ENCODE results near the gene PRUNE2.

PRUNE2 gene

DNA sequence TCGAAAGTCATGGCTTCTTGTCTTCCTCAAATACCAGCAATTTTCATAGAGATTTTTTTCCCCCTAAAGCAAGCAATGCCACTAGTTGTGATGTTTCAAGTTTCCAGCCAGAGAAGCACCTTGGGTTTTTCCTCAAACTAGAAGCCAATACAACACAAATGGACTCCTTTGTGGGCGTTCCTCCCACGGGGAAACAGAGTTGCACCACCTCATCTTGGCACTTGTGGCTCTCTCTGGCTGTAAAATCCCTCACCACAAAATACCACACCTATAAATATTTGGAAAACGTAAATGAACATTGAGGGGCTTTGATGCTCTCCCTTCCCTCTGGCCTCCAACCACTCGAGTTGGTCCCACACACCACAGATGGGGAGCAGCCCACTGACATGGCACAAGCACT is 208.8 kb downstream of the PRUNE2 start:
- Histone ChIP-seq H3K27me3 (ENCODE audit: low read depth, low read length) (no peaks in the 10 kb centered on the region), H3K9me3 (ENCODE audit: control insufficient read depth in 1 of 2, low read length in 2 of 2) (no peaks in the 10 kb centered on the region), H3K4me3 (ENCODE audit: low read depth in 1 of 2, low read length in 2 of 2) (no peak overlapping the region), H3K27ac (ENCODE audit: low read length) (no peak overlapping the region), H3K36me3 (ENCODE audit: control insufficient read depth in 1 of 2, insufficient read depth in 2 of 2, low read length in 2 of 2) (no peaks in the 10 kb centered on the region), H3K4me1 (ENCODE audit: control insufficient read depth in 1 of 2, insufficient read depth in 2 of 2, low read length in 2 of 2) (peaks cover 0 to 19% of the 10 kb centered on the region in 2 donors)

GRCh38 chr9:76693912-76694311 is 212.0 kb downstream of the PRUNE2 start:
- H3K4me1 ChIP-seq (ENCODE audit: control insufficient read depth in 1 of 2, insufficient read depth in 2 of 2, low read length in 2 of 2) = peaks cover 1 to 27% of the 10 kb centered on the region in 2 donors
- no peak overlapping the region for H3K4me3 ChIP-seq (ENCODE audit: low read depth in 1 of 2, low read length in 2 of 2)
- H3K36me3 ChIP-seq (ENCODE audit: control insufficient read depth in 1 of 2, insufficient read depth in 2 of 2, low read length in 2 of 2) = no peaks in the 10 kb centered on the region
- no peaks in the 10 kb centered on the region for H3K9me3 ChIP-seq (ENCODE audit: control insufficient read depth in 1 of 2, low read length in 2 of 2)
- no peaks in the 10 kb centered on the region for H3K27me3 ChIP-seq (ENCODE audit: low read depth, low read length)
- H3K27ac ChIP-seq (ENCODE audit: low read length) = no peak overlapping the region

GRCh38 chr9:76692458-76693129 is 213.3 kb downstream of the PRUNE2 start:
- H3K4me1 ChIP-seq (ENCODE audit: control insufficient read depth in 1 of 2, insufficient read depth in 2 of 2, low read length in 2 of 2) = peaks cover 10 to 30% of the 10 kb centered on the region in 2 donors
- no peaks in the 10 kb centered on the region for H3K27me3 ChIP-seq (ENCODE audit: low read depth, low read length)
- H3K4me3 ChIP-seq (ENCODE audit: low read depth in 1 of 2, low read length in 2 of 2) = peak overlapping the region; percentile 46 to 49
- no peaks in the 10 kb centered on the region for H3K36me3 ChIP-seq (ENCODE audit: control insufficient read depth in 1 of 2, insufficient read depth in 2 of 2, low read length in 2 of 2)
- H3K27ac ChIP-seq (ENCODE audit: low read length) = no peak overlapping the region
- no peaks in the 10 kb centered on the region for H3K9me3 ChIP-seq (ENCODE audit: control insufficient read depth in 1 of 2, low read length in 2 of 2)

DNA sequence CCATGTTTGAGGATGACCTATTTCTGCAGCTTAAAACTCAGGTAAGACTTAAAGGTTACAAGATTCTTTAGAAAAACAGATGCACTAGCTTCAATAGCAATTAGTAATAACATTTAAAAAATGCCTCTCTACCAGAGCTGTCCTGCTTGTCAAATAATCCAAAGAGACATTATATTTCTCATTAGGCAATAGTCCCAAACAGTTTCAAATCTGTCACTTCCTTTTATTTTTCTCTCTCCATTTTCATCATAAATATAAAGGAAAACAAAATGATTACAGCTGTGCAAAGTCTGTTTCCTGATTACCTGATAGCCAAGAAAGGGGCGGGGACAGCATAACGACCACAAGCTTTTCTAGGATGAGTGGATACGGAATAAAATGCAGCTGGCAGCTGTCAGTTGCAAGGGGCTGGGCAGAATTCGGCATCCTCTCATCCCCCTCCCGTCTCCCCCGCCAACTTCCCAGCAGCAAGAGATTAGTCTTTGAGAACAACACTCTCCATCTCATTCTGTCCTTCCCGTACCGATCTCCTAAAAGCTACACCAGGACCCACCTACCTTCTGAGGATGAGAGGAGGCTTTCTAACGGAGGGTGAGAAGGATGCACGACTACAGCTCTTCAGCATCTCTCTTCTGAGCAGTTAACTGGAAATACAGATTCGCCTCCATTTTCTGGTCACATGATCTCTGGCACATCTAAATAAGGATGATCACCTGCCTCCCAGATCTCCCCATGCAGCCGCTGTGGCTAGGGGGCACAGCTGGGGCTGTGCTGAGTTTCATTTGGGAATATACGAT is 214.2 kb downstream of the PRUNE2 start:
- H3K9me3 ChIP-seq (ENCODE audit: control insufficient read depth in 1 of 2, low read length in 2 of 2) = no peaks in the 10 kb centered on the region
- H3K27ac ChIP-seq (ENCODE audit: low read length) = no peak overlapping the region
- no peaks in the 10 kb centered on the region for H3K27me3 ChIP-seq (ENCODE audit: low read depth, low read length)
- peak overlapping the region; percentile 46 to 49 for H3K4me3 ChIP-seq (ENCODE audit: low read depth in 1 of 2, low read length in 2 of 2)
- peaks cover 10 to 30% of the 10 kb centered on the region in 2 donors for H3K4me1 ChIP-seq (ENCODE audit: control insufficient read depth in 1 of 2, insufficient read depth in 2 of 2, low read length in 2 of 2)
- H3K36me3 ChIP-seq (ENCODE audit: control insufficient read depth in 1 of 2, insufficient read depth in 2 of 2, low read length in 2 of 2) = no peaks in the 10 kb centered on the region

- Histone ChIP-seq H3K4me1 (ENCODE audit: control insufficient read depth in 1 of 2, insufficient read depth in 2 of 2, low read length in 2 of 2) (peaks cover 10 to 30% of the 10 kb centered on the region in 2 donors), H3K36me3 (ENCODE audit: control insufficient read depth in 1 of 2, insufficient read depth in 2 of 2, low read length in 2 of 2) (no peaks in the 10 kb centered on the region), H3K9me3 (ENCODE audit: control insufficient read depth in 1 of 2, low read length in 2 of 2) (no peaks in the 10 kb centered on the region), H3K27me3 (ENCODE audit: low read depth, low read length) (no peaks in the 10 kb centered on the region), H3K27ac (ENCODE audit: low read length) (no peak overlapping the region), H3K4me3 (ENCODE audit: low read depth in 1 of 2, low read length in 2 of 2) (no peak overlapping the region)
Measured at GRCh38 chr9:76690973-76691370, 214.9 kb downstream of the PRUNE2 start.

DNA sequence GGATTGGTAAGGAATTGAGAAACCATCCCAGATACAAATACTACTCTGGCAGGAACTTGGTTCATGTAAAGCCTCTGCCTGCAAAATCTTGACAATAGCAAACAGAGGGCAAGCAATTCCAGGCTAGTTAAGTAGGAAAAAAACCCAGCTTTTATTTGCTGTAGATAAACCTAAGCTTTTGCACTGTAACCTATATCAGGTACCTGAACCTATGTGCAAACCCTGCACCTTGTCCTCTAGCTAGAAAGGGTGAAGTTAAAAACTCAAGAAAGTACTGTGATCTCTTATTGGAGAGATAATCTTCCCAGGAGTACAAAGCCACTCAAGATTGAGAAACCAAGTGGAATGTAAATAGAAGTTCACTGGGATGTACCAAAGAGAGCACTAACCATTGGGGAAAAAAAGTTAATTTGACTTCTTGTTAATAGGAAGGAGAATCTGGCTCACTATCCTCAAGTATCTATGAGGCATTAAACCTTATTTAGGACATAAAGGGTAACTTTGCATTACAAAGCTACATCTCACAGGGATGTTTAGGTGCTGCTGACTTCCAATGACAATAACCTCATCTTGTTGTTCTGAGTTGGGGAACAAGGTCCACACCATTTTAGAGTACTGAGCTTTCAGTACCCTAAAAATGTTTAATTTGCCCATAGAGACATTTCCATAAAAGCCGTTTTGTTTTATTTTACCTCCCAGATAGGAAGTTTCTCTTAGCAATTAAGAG is 215.5 kb downstream of the PRUNE2 start:
- Histone ChIP-seq H3K27ac (ENCODE audit: low read length) (no peak overlapping the region), H3K9me3 (ENCODE audit: control insufficient read depth in 1 of 2, low read length in 2 of 2) (no peaks in the 10 kb centered on the region), H3K4me1 (ENCODE audit: control insufficient read depth in 1 of 2, insufficient read depth in 2 of 2, low read length in 2 of 2) (peaks cover 10 to 30% of the 10 kb centered on the region in 2 donors), H3K4me3 (ENCODE audit: low read depth in 1 of 2, low read length in 2 of 2) (no peak overlapping the region), H3K36me3 (ENCODE audit: control insufficient read depth in 1 of 2, insufficient read depth in 2 of 2, low read length in 2 of 2) (peaks cover 0 to 1% of the 10 kb centered on the region in 2 donors), H3K27me3 (ENCODE audit: low read depth, low read length) (no peaks in the 10 kb centered on the region)

DNA sequence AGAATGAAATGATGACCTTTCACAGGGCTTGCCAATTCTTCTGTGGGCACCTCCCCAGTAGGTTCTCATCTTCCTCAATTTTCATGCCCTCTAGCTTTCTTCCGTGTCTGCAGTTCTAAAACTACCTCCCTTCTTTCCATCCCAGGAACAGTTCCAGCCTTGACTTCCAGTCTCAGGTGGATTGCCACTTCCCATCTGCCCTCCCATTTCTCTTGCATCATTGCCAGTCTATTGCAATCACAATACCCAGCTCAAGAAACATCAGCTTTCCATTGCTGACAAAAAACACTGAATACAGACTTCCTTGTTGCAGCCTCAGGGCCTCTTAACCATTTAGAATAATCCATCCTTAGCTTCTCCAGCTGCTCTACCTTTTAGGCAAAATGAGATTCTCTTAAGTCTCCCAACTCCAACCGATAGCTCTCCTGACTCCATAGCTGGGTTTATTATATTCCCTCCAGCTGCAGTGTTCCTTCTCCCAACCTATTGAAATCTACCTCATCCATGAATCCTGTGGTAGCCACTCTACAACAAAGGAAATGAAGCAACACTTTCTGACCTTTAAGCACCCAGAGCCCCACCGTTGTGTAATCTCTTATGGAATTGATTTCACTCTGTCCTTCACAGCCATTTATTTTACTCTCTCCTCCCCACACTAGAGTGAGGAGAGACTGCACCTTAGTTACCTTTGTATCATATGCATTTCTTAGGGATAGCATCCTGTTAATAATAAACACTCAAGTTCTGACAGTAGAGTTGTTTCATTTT is 217.3 kb downstream of the PRUNE2 start:
- Histone ChIP-seq H3K4me1 (ENCODE audit: control insufficient read depth in 1 of 2, insufficient read depth in 2 of 2, low read length in 2 of 2) (peaks cover 10 to 30% of the 10 kb centered on the region in 2 donors), H3K9me3 (ENCODE audit: control insufficient read depth in 1 of 2, low read length in 2 of 2) (no peaks in the 10 kb centered on the region), H3K36me3 (ENCODE audit: control insufficient read depth in 1 of 2, insufficient read depth in 2 of 2, low read length in 2 of 2) (peaks cover 0 to 4% of the 10 kb centered on the region in 2 donors), H3K27ac (ENCODE audit: low read length) (peak overlapping the region; percentile 66), H3K27me3 (ENCODE audit: low read depth, low read length) (no peaks in the 10 kb centered on the region), H3K4me3 (ENCODE audit: low read depth in 1 of 2, low read length in 2 of 2) (no peak overlapping the region)

DNA sequence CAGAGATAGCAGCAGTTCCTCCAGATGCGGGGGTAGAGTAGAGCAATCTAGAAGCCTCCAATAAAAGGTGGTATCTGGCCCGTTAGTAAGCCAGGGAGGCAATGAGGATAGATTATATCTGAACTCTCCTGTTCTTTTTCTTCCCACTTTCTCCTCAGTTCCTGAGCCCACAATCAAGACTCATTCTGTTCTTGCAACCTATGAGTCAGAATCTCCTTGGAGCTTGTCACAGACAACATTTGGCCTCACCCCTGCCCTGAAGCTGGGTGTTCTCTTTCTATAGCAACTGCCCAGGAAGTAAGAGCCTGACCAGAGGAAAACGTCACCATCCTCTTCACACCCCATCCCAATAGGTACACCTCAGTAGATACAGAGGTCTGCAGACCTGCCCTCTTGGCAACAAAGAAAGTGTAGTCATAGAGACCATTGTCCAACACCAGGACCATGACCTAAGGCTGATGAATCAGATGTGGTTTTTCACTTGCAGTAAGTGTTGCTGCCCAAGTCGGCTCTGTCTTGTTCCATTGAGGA is 218.0 kb downstream of the PRUNE2 start:
- Histone ChIP-seq H3K36me3 (ENCODE audit: control insufficient read depth in 1 of 2, insufficient read depth in 2 of 2, low read length in 2 of 2) (peaks cover 0 to 4% of the 10 kb centered on the region in 2 donors), H3K27me3 (ENCODE audit: low read depth, low read length) (no peaks in the 10 kb centered on the region), H3K4me3 (ENCODE audit: low read depth in 1 of 2, low read length in 2 of 2) (no peak overlapping the region), H3K4me1 (ENCODE audit: control insufficient read depth in 1 of 2, insufficient read depth in 2 of 2, low read length in 2 of 2) (peaks cover 10 to 27% of the 10 kb centered on the region in 2 donors), H3K27ac (ENCODE audit: low read length) (peak overlapping the region; percentile 66), H3K9me3 (ENCODE audit: control insufficient read depth in 1 of 2, low read length in 2 of 2) (no peaks in the 10 kb centered on the region)

- peaks cover 10 to 15% of the 10 kb centered on the region in 2 donors for H3K4me1 ChIP-seq (ENCODE audit: control insufficient read depth in 1 of 2, insufficient read depth in 2 of 2, low read length in 2 of 2)
- no peak overlapping the region for H3K27ac ChIP-seq (ENCODE audit: low read length)
- H3K36me3 ChIP-seq (ENCODE audit: control insufficient read depth in 1 of 2, insufficient read depth in 2 of 2, low read length in 2 of 2) = peaks cover 0 to 4% of the 10 kb centered on the region in 2 donors
- no peak overlapping the region for H3K4me3 ChIP-seq (ENCODE audit: low read depth in 1 of 2, low read length in 2 of 2)
- no peaks in the 10 kb centered on the region for H3K27me3 ChIP-seq (ENCODE audit: low read depth, low read length)
- no peaks in the 10 kb centered on the region for H3K9me3 ChIP-seq (ENCODE audit: control insufficient read depth in 1 of 2, low read length in 2 of 2)
Measured at GRCh38 chr9:76686756-76687155, 219.2 kb downstream of the PRUNE2 start.

- Histone ChIP-seq H3K9me3 (ENCODE audit: control insufficient read depth in 1 of 2, low read length in 2 of 2) (no peaks in the 10 kb centered on the region), H3K27me3 (ENCODE audit: low read depth, low read length) (no peaks in the 10 kb centered on the region), H3K4me3 (ENCODE audit: low read depth in 1 of 2, low read length in 2 of 2) (no peak overlapping the region), H3K4me1 (ENCODE audit: control insufficient read depth in 1 of 2, insufficient read depth in 2 of 2, low read length in 2 of 2) (peaks cover 4 to 10% of the 10 kb centered on the region in 2 donors), H3K27ac (ENCODE audit: low read length) (no peak overlapping the region), H3K36me3 (ENCODE audit: control insufficient read depth in 1 of 2, insufficient read depth in 2 of 2, low read length in 2 of 2) (peaks cover 0 to 4% of the 10 kb centered on the region in 2 donors)
Measured at GRCh38 chr9:76684213-76684612, 221.7 kb downstream of the PRUNE2 start.
